Astrocyte of the spinal cord (primary cell): Measurements from ENCODE around the gene CACNA1C.

Experiments
- DNase-seq: peaks from one replicate; pipeline ENCODE4 v3.0.0; 2011; ENCODE audit warnings: low read depth, low spot score
- H3K4me3 ChIP-seq: 2 replicates; pipeline ENCODE4 v1.5.1; 2011; ENCODE audit warnings: low read depth, mild to moderate bottlenecking, low read length, moderate library complexity
- in situ Hi-C: cut with HindIII; loops from 2 replicates; pipeline ENCODE4 v1.10.0; 2017; ENCODE audit warnings: low sequenced_read_pairs
- TF ChIP-seq, protein P1 (sequence below): IDR thresholded peaks from 2 replicates; pipeline ENCODE4 v1.5.1; 2012; ENCODE audit warnings: low read depth, mild to moderate bottlenecking, low read length, inconsistent platforms

The CACNA1C gene

DNA sequence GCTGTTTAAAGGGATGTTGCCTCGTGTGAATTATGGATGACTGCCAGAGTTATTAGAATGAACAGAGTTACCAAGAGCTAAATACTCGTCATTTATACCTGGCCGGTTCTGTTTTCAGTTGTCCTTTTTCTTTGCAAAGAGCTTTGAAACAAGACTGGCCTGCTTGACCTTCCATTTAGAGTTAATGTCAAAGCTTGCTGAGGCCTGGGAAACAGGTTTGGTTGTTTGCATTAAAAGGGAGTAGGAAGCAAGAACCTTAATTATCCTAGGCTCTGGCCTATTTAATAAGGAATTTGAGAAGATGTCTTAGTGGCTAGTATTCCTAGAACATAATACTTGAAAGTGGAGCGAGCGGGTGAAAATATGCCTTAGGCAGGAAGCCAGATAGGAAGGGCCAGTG, 233.3 kb downstream of the CACNA1C start:
- in situ Hi-C loops: no loop called here
- no peak for DNase-seq
- H3K4me3 ChIP-seq: no peak overlapping the region
- TF ChIP-seq, protein P1, sequence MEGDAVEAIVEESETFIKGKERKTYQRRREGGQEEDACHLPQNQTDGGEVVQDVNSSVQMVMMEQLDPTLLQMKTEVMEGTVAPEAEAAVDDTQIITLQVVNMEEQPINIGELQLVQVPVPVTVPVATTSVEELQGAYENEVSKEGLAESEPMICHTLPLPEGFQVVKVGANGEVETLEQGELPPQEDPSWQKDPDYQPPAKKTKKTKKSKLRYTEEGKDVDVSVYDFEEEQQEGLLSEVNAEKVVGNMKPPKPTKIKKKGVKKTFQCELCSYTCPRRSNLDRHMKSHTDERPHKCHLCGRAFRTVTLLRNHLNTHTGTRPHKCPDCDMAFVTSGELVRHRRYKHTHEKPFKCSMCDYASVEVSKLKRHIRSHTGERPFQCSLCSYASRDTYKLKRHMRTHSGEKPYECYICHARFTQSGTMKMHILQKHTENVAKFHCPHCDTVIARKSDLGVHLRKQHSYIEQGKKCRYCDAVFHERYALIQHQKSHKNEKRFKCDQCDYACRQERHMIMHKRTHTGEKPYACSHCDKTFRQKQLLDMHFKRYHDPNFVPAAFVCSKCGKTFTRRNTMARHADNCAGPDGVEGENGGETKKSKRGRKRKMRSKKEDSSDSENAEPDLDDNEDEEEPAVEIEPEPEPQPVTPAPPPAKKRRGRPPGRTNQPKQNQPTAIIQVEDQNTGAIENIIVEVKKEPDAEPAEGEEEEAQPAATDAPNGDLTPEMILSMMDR: no peak

DNA sequence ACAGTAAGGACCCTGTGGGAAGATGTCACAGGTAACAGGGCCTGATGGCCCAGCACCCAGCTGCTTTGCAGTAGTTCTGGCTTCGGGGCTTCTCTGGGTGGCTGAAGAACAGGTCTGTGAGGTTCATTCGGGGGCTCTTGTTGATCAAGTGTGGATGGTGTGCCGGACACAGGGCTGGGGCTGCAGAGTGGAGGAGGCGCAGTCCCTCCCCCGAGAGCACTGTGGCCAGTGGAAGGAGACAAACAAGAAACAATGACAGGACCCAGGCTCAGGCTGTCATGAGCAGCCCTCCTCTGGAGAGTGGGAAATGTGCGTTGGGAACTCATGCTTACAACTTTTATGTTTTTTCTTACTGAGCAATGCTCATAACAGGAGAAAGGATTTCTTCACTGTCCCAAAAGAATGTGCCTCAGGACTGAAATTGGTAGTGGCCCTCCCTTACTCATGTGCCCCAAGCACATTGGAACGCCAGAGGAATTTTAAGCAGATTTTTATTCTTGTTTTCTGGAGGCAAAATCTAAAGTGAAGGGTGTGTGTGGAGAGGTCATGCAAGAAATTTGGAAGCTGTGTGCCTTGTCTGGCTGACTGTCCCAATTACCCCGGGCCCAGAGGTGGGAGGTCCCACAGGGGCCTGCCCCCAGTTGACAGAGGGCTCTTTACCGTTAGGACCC, 233.8 kb downstream of the CACNA1C start:
- H3K4me3 ChIP-seq: no peak overlapping the region
- TF ChIP-seq, protein P1: no peak
- no peak for DNase-seq
- in situ Hi-C loops: no loop called here

DNA sequence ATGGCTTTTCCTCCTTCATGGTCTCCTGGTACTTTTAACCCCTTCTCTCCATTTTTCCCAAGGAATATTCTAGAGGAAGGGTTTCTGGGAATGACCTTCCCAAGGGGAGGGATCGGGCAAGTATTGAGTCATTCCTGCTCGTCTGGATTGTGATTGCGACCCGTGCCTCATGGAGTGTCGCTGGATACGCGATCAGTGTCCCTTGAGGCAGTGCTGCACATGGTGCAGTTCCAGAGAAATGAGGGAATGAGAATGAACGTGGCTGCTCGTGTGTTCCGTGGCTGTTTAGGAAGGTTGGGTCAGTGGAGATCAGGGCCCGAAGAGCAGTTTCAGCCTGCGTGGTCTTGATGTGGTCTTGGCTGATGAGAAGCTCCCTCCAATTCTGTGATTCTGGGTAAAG, 234.4 kb downstream of the CACNA1C start:
- in situ Hi-C loops: no loop called here
- no peak overlapping the region for H3K4me3 ChIP-seq
- DNase-seq: no peak
- TF ChIP-seq, protein P1: no peak

DNA sequence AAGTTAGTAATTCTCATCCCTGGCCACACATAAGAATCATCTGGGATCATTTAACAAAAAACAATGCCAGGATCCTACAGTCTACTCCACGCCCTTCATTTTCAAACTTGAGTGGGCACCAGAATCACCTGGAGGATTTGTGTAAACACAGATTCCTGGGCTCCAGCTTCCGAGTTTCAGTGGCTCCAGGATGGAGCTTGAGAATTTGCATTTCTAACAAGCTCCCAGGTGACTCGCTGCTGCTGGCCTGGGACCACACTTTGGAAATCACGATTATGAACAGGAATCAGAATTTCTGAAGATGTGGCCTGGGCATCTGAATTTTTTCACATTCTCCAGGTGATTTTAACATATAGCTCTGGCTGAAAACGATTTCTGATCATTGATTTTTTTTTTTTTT, 234.8 kb downstream of the CACNA1C start:
- no peak overlapping the region for H3K4me3 ChIP-seq
- TF ChIP-seq, protein P1: no peak
- in situ Hi-C loops: no loop called here
- DNase-seq: no peak

DNA sequence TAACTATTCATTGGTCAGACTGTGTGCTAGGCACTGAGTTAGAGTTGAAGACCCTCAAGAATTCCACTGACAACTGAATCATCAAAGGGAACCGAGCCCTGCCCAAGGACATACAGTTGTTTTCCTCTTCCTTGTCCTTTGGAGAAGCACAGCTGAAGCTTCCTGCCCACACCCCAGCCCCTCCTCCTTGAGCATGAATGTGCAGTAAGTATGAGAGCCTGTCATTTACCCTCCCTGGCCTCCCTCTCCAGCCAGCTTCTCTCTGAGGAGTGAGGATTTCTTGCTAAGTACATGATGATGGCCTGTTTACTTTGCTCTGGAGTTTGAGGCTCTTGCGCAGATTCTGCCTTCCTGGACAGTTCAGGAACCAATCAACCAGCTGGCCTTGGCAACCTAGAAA, 235.2 kb downstream of the CACNA1C start:
- DNase-seq: peak; percentile 43

DNA sequence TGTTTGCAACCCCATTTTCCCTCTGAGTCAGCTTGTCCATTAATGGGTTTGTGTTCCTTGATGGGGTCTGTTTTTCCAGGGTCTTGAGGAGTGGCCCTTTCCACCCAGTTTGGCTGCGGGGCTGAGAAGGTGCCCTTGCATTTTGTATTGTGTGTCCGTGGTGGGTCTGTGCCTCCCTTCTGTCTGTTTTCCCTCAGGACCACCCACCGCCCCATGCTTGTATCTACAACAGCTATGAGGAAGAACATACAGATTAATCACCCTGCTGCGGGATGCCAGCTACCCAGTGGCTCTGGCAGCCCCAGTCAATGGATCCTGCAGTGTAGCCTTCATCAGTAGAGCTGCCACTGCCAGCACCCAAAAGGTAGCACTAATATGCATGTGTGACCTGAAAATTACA, 235.7 kb downstream of the CACNA1C start:
- TF ChIP-seq, protein P1: no peak
- no peak overlapping the region for H3K4me3 ChIP-seq
- in situ Hi-C loops: no loop called here
- DNase-seq: no peak

More for the DNA sequence above, 235.2 kb downstream of the CACNA1C start:
- no peak overlapping the region for H3K4me3 ChIP-seq
- in situ Hi-C loops: no loop called here
- TF ChIP-seq, protein P1: no peak
